PC-3 (cell line): ENCODE measurements around the gene PRPF38B.

Experiments
- EZH2phosphoT487 ChIP-seq: fragments of 300-600 bp; sonication (generic); IDR thresholded peaks from 2 replicates; pipeline ENCODE4 v1.6.1; 2018; ENCODE audit warnings: mild to moderate bottlenecking, antibody characterized with exemption, low read length, borderline replicate concordance
- TF ChIP-seq, protein P1 (sequence below): fragments of 300-600 bp; sonication (generic); conservative IDR thresholded peaks from 2 replicates; pipeline ENCODE4 v1.5.1; 2017; ENCODE audit warnings: antibody characterized with exemption, low read depth, mild to moderate bottlenecking, low read length

DNA sequence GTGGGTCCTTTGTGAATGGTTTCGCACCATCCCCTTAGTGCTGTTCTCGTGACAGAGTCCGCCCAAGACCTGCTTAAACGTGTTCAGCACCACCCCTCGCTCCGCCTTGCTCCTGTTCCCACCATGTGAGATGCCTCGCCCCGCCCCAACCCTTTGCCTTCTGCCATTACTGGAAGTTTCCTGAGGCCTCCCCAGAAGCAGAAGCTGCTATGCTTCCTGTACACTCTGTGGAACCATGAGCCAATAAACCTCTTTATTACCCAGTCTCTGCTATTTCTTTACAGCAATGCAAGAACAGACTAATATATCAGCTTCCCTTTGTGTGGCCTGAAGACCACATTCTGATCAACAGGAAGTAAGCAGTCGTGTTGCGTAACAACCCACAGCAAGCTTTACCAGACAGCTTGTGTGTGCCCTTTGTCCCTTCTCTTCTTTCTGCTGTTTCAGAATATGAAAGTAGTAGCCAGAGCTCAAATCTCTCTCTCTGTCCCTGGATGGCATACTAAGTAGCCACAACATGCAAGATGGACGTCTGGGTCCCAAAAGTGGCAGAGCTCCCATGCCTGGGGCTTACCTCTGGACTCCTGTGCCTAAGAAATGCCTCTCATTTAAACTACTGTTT is 45.4 kb upstream of the PRPF38B start:
- TF ChIP-seq, protein P1, sequence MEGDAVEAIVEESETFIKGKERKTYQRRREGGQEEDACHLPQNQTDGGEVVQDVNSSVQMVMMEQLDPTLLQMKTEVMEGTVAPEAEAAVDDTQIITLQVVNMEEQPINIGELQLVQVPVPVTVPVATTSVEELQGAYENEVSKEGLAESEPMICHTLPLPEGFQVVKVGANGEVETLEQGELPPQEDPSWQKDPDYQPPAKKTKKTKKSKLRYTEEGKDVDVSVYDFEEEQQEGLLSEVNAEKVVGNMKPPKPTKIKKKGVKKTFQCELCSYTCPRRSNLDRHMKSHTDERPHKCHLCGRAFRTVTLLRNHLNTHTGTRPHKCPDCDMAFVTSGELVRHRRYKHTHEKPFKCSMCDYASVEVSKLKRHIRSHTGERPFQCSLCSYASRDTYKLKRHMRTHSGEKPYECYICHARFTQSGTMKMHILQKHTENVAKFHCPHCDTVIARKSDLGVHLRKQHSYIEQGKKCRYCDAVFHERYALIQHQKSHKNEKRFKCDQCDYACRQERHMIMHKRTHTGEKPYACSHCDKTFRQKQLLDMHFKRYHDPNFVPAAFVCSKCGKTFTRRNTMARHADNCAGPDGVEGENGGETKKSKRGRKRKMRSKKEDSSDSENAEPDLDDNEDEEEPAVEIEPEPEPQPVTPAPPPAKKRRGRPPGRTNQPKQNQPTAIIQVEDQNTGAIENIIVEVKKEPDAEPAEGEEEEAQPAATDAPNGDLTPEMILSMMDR: no peak
- no peak for TF ChIP-seq EZH2phosphoT487
